Stimulated activated naive B cell treated with anti-CD40 and anti-IgM and Interleukin-4, amounts not matched to agents 10 μg/mL and 1 μg/mL and 100 μg/mL, for 72 hours (primary cell): Measurements from ENCODE around the gene NBR1.
A peak's percentile ranks its signal among the peaks of the same experiment; 100 is the strongest.
"Not testable (repeated sequence)": the region's sequence is repeated elsewhere in the genome, so short reads cannot be mapped to it uniquely, and the experiment has no call there.

Experiments
- ATAC-seq, 2 donors: fragments of 150-1000 bp; cut with Tn5 transposase; replicated peaks; 2 replicates each; pipeline ENCODE4 v1.10.0; 2021; ENCODE audit warnings: moderate library complexity in 1 of 2
- DNase-seq: peaks from one replicate; pipeline ENCODE4 v3.0.0; 2021
- H3K27ac Mint-ChIP-seq: one replicate; pipeline ENCODE4 v1.8.0; 2022; ENCODE audit warnings: mild to moderate bottlenecking, mixed read lengths
- H3K27me3 Mint-ChIP-seq, 2 donors: one replicate each; pipeline ENCODE4 v1.8.0; 2022; ENCODE audit warnings: mixed read lengths in 2 of 2
- H3K36me3 Mint-ChIP-seq, 2 donors: one replicate each; pipeline ENCODE4 v1.8.0; 2022; ENCODE audit warnings: mixed read lengths in 2 of 2, mild to moderate bottlenecking in 1 of 2
- H3K4me1 Mint-ChIP-seq, 2 donors: one replicate each; pipeline ENCODE4 v1.8.0; 2022; ENCODE audit warnings: mixed read lengths in 2 of 2, mild to moderate bottlenecking in 1 of 2
- H3K4me3 Mint-ChIP-seq, 2 donors: one replicate each; pipeline ENCODE4 v1.8.0; 2022; ENCODE audit warnings: mild to moderate bottlenecking in 2 of 2, mixed read lengths in 2 of 2, moderate library complexity in 1 of 2
- H3K9me3 Mint-ChIP-seq, 2 donors: one replicate each; pipeline ENCODE4 v1.8.0; 2022; ENCODE audit warnings: mixed read lengths in 2 of 2, mild to moderate bottlenecking in 1 of 2

NBR1 gene

DNA sequence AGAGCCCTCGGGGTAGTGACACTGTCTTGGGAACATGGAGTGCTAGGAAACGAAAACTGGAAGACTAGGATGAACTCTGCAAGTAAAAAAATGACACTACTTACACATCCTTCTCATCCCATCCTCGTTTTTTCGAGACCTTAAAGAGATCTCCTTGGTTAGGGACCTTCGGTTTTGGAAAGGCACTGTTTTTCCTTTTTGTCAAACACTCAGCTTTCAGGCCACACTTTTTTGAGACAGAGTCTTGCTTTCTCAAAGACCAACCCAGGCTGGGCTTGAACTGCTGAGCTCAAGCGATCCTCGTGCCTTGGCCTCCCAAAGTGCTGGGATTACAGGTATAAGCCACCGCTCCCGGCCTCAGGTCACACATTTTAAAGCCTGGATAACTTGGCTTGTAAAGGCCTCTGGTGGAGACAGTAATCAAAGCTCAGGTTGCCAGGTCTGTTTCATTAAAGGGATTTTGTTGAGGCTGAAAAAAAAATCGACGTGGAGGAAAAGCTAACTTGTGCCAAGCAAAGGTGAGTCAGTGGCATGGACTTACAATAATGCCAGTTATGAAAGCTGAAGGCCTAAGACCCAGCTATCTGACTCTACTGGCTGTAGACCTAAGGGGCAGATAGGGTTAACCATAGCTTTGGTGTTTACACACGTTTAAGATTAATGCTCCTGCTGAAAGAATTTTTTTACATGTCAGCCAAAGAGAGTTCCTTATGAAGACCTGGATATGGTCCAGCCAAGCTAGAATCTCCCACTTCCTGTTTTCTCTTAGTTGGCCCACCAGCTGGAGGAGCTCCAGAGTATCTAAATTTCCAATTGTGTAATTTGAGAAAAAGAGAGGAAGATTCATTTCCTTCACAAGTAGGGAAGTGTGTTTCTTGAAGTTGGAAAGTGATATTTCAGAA, 823 bp downstream of the NBR1 start:
- no peak for ATAC-seq
- peaks cover 0 to 17% of the 10 kb centered on the region in 2 donors for H3K36me3 Mint-ChIP-seq
- DNase-seq, result peak; percentile 2
- H3K4me1 Mint-ChIP-seq, result peaks cover 15 to 28% of the 10 kb centered on the region in 2 donors
- no peak overlapping the region for H3K27ac Mint-ChIP-seq
- H3K27me3 Mint-ChIP-seq, result no peaks in the 10 kb centered on the region
- H3K4me3 Mint-ChIP-seq, result no peak overlapping the region
- H3K9me3 Mint-ChIP-seq, result no peaks in the 10 kb centered on the region

GRCh38 chr17:43175213-43176118, 4.5 kb downstream of the NBR1 start:
- H3K9me3 Mint-ChIP-seq, result no peaks in the 10 kb centered on the region
- H3K27me3 Mint-ChIP-seq, result no peaks in the 10 kb centered on the region
- H3K36me3 Mint-ChIP-seq, result peaks cover 3 to 22% of the 10 kb centered on the region in 2 donors
- H3K4me3 Mint-ChIP-seq, result no peak overlapping the region
- peaks cover 15 to 21% of the 10 kb centered on the region in 2 donors for H3K4me1 Mint-ChIP-seq
- H3K27ac Mint-ChIP-seq, result peak overlapping the region; percentile 14
- DNase-seq (no peak), ATAC-seq (no peak)

GRCh38 chr17:43176119-43176570, 5.1 kb downstream of the NBR1 start:
- no peak for DNase-seq
- peaks cover 15 to 21% of the 10 kb centered on the region in 2 donors for H3K4me1 Mint-ChIP-seq
- H3K27me3 Mint-ChIP-seq, result no peaks in the 10 kb centered on the region
- peaks cover 3 to 25% of the 10 kb centered on the region in 2 donors for H3K36me3 Mint-ChIP-seq
- ATAC-seq, result no peak
- H3K27ac Mint-ChIP-seq, result no peak overlapping the region
- H3K4me3 Mint-ChIP-seq, result peak overlapping the region in 1 of 2 donors; percentile 6
- H3K9me3 Mint-ChIP-seq, result no peaks in the 10 kb centered on the region

DNA sequence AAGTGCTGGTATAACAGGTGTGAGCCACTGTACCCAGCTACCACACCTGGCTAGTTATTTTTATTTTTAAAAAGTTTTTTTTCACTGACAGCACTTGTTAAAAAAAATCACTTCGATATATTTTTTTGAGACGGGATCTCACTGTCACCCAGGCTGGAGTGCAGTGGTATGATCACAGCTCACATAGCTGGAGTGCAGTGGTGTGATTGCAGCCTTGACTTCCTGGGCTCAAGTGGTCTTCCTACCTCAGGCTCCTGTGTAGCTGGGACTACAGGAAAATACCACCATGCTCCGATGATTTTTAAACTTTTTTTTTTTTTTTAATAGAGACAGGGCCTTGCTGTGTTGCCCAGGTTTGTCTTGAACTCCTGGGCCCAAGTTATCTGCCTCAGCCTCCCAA, 12.9 kb downstream of the NBR1 start:
- DNase-seq (no peak), ATAC-seq (no peak)
- H3K4me3 Mint-ChIP-seq, result no peak overlapping the region
- H3K4me1 Mint-ChIP-seq, result no peaks in the 10 kb centered on the region
- peaks cover 20 to 25% of the 10 kb centered on the region in 2 donors for H3K36me3 Mint-ChIP-seq
- no peak overlapping the region for H3K27ac Mint-ChIP-seq
- no peaks in the 10 kb centered on the region for H3K27me3 Mint-ChIP-seq
- H3K9me3 Mint-ChIP-seq, result no peaks in the 10 kb centered on the region

DNA sequence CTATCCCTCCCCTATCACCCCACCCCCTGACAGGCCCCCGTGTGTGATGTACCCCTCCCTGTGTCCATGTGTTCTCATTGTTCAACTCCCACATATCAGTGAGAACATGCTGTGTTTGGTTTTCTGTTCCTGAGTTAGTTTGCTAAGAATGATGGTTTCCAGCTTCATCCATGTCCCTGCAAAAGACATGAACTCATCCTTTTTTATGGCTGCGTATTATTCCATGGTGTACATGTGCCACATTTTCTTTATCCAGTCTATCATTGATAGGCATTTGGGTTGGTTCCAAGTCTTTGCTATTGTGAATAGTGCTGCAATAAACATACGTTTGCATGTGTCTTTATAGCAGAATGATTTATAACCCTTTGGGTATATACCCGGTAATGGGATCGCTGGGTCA, 15.6 kb downstream of the NBR1 start:
- not testable (repeated sequence) for H3K27ac Mint-ChIP-seq, H3K27me3 Mint-ChIP-seq, H3K9me3 Mint-ChIP-seq, ATAC-seq, H3K4me1 Mint-ChIP-seq, DNase-seq, H3K4me3 Mint-ChIP-seq
- peaks cover 27 to 33% of the 10 kb centered on the region in 2 donors for H3K36me3 Mint-ChIP-seq

DNA sequence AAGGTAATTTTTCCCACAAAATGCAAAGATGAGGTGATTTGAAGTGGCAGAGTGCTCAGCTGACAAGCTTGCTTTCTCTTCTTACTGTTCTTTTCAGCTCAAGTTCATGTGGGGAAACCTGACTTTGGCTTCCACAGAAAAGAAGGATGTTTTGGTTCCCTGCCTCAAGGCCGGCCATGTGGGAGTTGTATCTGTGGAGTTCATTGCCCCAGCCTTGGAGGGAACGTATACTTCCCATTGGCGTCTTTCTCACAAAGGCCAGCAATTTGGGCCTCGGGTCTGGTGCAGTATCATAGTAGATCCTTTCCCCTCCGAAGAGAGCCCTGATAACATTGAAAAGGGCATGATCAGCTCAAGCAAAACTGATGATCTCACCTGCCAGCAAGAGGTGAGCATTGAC, 22.2 kb downstream of the NBR1 start:
- Mint-ChIP-seq H3K27me3 (no peaks in the 10 kb centered on the region), H3K4me1 (no peaks in the 10 kb centered on the region), H3K36me3 (peaks cover 25 to 50% of the 10 kb centered on the region in 2 donors), H3K9me3 (no peaks in the 10 kb centered on the region), H3K4me3 (no peak overlapping the region), H3K27ac (no peak overlapping the region)
- DNase-seq (no peak), ATAC-seq (no peak)

- Mint-ChIP-seq H3K9me3 (no peaks in the 10 kb centered on the region), H3K36me3 (peaks cover 21 to 49% of the 10 kb centered on the region in 2 donors), H3K4me1 (peaks cover 0 to 3% of the 10 kb centered on the region in 2 donors), H3K27me3 (no peaks in the 10 kb centered on the region), H3K4me3 (no peak overlapping the region), H3K27ac (no peak overlapping the region)
- ATAC-seq (no peak), DNase-seq (no peak)
Observed at GRCh38 chr17:43199633-43200032, 28.6 kb downstream of the NBR1 start.

DNA sequence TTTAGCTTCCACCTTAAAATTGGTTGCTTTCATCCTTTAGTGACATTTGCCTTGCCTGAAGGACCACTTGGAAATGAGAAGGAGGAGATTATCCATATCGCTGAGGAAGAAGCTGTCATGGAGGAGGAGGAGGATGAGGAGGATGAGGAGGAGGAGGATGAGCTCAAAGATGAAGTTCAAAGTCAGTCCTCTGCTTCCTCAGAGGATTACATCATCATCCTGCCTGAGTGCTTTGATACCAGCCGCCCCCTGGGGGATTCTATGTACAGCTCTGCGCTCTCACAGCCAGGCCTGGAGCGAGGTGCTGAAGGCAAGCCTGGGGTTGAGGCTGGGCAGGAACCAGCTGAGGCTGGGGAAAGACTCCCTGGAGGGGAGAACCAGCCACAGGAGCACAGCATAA, 29.1 kb downstream of the NBR1 start:
- Mint-ChIP-seq H3K27me3 (no peaks in the 10 kb centered on the region), H3K4me1 (peaks cover 0 to 3% of the 10 kb centered on the region in 2 donors), H3K36me3 (peaks cover 19 to 47% of the 10 kb centered on the region in 2 donors), H3K4me3 (no peak overlapping the region), H3K27ac (no peak overlapping the region), H3K9me3 (no peaks in the 10 kb centered on the region)
- peak; percentile 36 to 41 for ATAC-seq
- DNase-seq, result no peak

DNA sequence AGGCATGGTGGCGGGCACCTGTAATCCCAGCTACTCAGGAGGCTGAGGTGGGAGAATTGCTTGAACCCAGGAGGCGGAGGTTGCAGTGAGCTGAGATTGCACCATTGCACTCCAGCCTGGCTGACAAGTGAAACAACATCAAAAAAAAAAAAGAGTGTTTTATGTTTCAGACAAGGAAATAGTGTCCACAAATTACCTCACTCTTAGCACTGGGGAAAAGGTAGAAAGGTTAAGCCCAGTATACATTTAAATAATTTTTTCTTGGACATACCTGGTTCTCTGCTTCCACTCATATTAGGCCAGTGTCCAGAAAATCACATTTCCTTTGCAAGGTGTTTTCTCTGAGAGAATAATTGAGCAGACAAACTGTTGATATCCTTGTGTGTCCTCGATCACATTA, 32.0 kb downstream of the NBR1 start:
- H3K9me3 Mint-ChIP-seq, H3K4me3 Mint-ChIP-seq, H3K27ac Mint-ChIP-seq, H3K4me1 Mint-ChIP-seq, ATAC-seq, DNase-seq, H3K27me3 Mint-ChIP-seq: not testable (repeated sequence)
- peaks cover 13 to 51% of the 10 kb centered on the region in 2 donors for H3K36me3 Mint-ChIP-seq

DNA sequence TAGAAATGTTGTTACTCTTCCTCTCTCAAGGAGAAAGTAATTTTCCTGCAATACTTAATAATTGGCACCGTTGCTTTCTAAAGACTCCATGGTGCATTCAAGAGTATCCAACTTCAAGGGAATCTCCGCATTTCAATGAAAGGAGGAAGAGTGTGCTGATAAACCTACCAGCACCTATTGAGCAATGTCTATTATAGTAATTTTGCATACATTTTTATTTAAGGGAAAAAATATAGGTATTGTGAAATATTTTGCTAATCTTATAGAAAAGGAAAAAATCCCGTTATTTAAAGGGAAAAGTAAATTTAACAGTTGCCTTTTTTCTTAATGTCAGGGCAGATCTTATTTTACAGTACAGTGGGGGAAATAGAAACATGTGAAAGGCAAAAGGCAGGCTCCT, 39.6 kb downstream of the NBR1 start:
- H3K36me3 Mint-ChIP-seq, result peaks cover 11 to 28% of the 10 kb centered on the region in 2 donors
- no peaks in the 10 kb centered on the region for H3K9me3 Mint-ChIP-seq

GRCh38 chr17:43211123-43211479, 40.1 kb downstream of the NBR1 start:
- peak overlapping the region; percentile 94 for H3K27ac Mint-ChIP-seq
- no peaks in the 10 kb centered on the region for H3K27me3 Mint-ChIP-seq
- H3K9me3 Mint-ChIP-seq, result no peaks in the 10 kb centered on the region
- peaks cover 10 to 31% of the 10 kb centered on the region in 2 donors for H3K36me3 Mint-ChIP-seq
- peak overlapping the region; percentile 97 to 98 for H3K4me3 Mint-ChIP-seq
- no peak for DNase-seq
- peaks cover 29 to 31% of the 10 kb centered on the region in 2 donors for H3K4me1 Mint-ChIP-seq
- ATAC-seq, result no peak

More for the DNA sequence above, 39.6 kb downstream of the NBR1 start:
- no peaks in the 10 kb centered on the region for H3K27me3 Mint-ChIP-seq
- H3K27ac Mint-ChIP-seq, result peak overlapping the region; percentile 94
- peak overlapping the region; percentile 97 to 98 for H3K4me3 Mint-ChIP-seq
- DNase-seq (no peak), ATAC-seq (no peak)
- H3K4me1 Mint-ChIP-seq, result peaks cover 26% of the 10 kb centered on the region in 2 donors

- Mint-ChIP-seq H3K27me3 (no peaks in the 10 kb centered on the region), H3K9me3 (no peaks in the 10 kb centered on the region), H3K4me3 (peak within 1 kb of the TSS; percentile 97 to 98), H3K36me3 (peaks cover 14 to 31% of the 10 kb centered on the region in 2 donors), H3K4me1 (peaks cover 29 to 36% of the 10 kb centered on the region in 2 donors), H3K27ac (peak within 1 kb of the TSS; percentile 94)
- DNase-seq, result peak; percentile 63
- peak; percentile 89 to 91 for ATAC-seq
Observed at GRCh38 chr17:43211480-43212402, 40.7 kb downstream of the NBR1 start, which contains the start of gene TMEM106A. TSS of gene TMEM106A (plus strand) at chr17:43211875. CDS start at chr17:43213042, 1,167 bp downstream.

GRCh38 chr17:43212641-43213490, 41.9 kb downstream of the NBR1 start:
- Mint-ChIP-seq H3K27ac (peak overlapping the region; percentile 94), H3K9me3 (no peaks in the 10 kb centered on the region), H3K27me3 (no peaks in the 10 kb centered on the region), H3K4me1 (peaks cover 32 to 36% of the 10 kb centered on the region in 2 donors), H3K36me3 (peaks cover 21 to 34% of the 10 kb centered on the region in 2 donors), H3K4me3 (peak overlapping the region; percentile 97 to 98)
- ATAC-seq (peak; percentile 27 to 31), DNase-seq (no peak)
